Stimulated activated CD4-positive, alpha-beta T cell treated with anti-CD3 and anti-CD28 coated beads, TNF-alpha, amount 100 ng/mL, for 24 hours (primary cell): ENCODE data around the gene PARP9.

Experiments used
- DNase-seq, 3 experiments: peaks; one replicate each; pipeline ENCODE4 v3.0.0-alpha.2; 2020; ENCODE audit warnings: low read depth in 3 of 3

The PARP9 gene

GRCh38 chr3:122484985-122485384 lies 79.1 kb downstream of the PARP9 start:
- no peak for DNase-seq

GRCh38 chr3:122481390-122481789 lies 82.7 kb downstream of the PARP9 start:
- no peak for DNase-seq
